Activated CD4-positive, alpha-beta T cell treated with anti-CD3 and anti-CD28 coated beads, Interleukin-2, amount 50 U/mL, for 48 hours (primary cell): ENCODE data around the gene BPNT1.
"Not testable (repeated sequence)": the region's sequence is repeated elsewhere in the genome, so short reads cannot be mapped to it uniquely, and the experiment has no call there.

Experiments used
- DNase-seq, 2 experiments: peaks; one replicate each; pipeline ENCODE4 v3.0.0-alpha.2; 2020

Gene BPNT1

GRCh38 chr1:220089650-220090556, at the start of gene BPNT1:
Gene BPNT1, minus strand, starts transcription at chr1:220089788. Its CDS starts 9,942 bp downstream, at chr1:220079846.
- DNase-seq = peak; percentile 99

- DNase-seq = no peak
Observed at GRCh38 chr1:220137019-220137786, 47.6 kb upstream of the BPNT1 start.

GRCh38 chr1:220135755-220136154, 46.2 kb upstream of the BPNT1 start:
- no peak for DNase-seq

- no peak for DNase-seq
Observed at GRCh38 chr1:220129479-220130210, 40.1 kb upstream of the BPNT1 start.

- no peak for DNase-seq
Observed at GRCh38 chr1:220127076-220127475, 37.5 kb upstream of the BPNT1 start.

GRCh38 chr1:220124542-220124941, 35.0 kb upstream of the BPNT1 start:
- DNase-seq = no peak

- DNase-seq = peak in 1 of 2 experiments; percentile 13
Observed at GRCh38 chr1:220123889-220124288, 34.3 kb upstream of the BPNT1 start.

- DNase-seq = no peak
Observed at GRCh38 chr1:220123066-220123465, 33.5 kb upstream of the BPNT1 start.

- no peak for DNase-seq
Observed at GRCh38 chr1:220121791-220122530, 32.4 kb upstream of the BPNT1 start.

- no peak for DNase-seq
Observed at GRCh38 chr1:220119043-220119512, 29.5 kb upstream of the BPNT1 start.

- DNase-seq = no peak
Observed at GRCh38 chr1:220113136-220113695, 23.6 kb upstream of the BPNT1 start.

- not testable (repeated sequence) for DNase-seq
Observed at GRCh38 chr1:220112600-220112999, 23.0 kb upstream of the BPNT1 start.

- DNase-seq = not testable (repeated sequence)
Observed at GRCh38 chr1:220110473-220110872, 20.9 kb upstream of the BPNT1 start.

- no peak for DNase-seq
Observed at GRCh38 chr1:220099826-220100225, 10.2 kb upstream of the BPNT1 start.

GRCh38 chr1:220094016-220094911, 4.7 kb upstream of the BPNT1 start, which contains the start of gene IARS2:
Gene IARS2, plus strand, starts transcription at chr1:220094132. Its CDS starts 85 bp downstream, at chr1:220094217.
- peak; percentile 95 for DNase-seq

GRCh38 chr1:220093361-220094015, 3.9 kb upstream of the BPNT1 start:
- no peak for DNase-seq

- no peak for DNase-seq
Observed at GRCh38 chr1:220092694-220093093, 3.1 kb upstream of the BPNT1 start.

GRCh38 chr1:220086261-220086686, 3.3 kb downstream of the BPNT1 start:
- DNase-seq = not testable (repeated sequence)

GRCh38 chr1:220084460-220084859, 5.1 kb downstream of the BPNT1 start:
- no peak for DNase-seq

GRCh38 chr1:220077887-220078286, 11.7 kb downstream of the BPNT1 start:
- DNase-seq = no peak
